GM19328 (cell line): ENCODE results near the gene CD14.
"Not testable (repeated sequence)": the region's sequence is repeated elsewhere in the genome, so short reads cannot be mapped to it uniquely, and the experiment has no call there.

Source experiments
- ATAC-seq: cut with Tn5 transposase; IDR thresholded peaks from one replicate; pipeline ENCODE4 v1.9.1; 2021; ENCODE audit warnings: mild to moderate bottlenecking, moderate library complexity; ENCODE audit not compliant: unreplicated experiment

Gene CD14

GRCh38 chr5:140598836-140599235 lies 34.1 kb downstream of the CD14 start:
- ATAC-seq, result no peak

GRCh38 chr5:140596321-140596741 lies 36.6 kb downstream of the CD14 start:
- ATAC-seq, result no peak

- no peak for ATAC-seq
Observed at GRCh38 chr5:140595538-140596300, 37.3 kb downstream of the CD14 start.

DNA sequence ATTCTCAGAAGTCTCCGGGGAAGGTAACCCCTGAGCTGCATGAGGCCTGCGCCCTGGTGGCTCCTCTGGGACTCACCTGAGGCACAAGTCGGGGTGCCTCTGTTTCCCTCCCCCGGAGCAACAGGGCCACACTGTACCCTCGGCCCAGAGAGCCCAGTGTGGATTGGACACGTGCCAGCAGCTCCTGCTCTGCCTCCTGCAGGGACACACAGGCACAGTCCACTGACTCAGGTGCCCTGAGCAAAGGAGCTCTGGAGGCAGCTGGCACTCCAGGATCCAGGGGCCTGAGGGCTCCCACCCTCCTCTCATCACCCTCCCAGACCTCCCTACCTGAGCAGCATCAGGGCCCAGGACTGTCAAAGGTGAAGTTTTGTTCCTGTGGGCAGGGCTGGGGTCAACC lies 38.8 kb downstream of the CD14 start:
- ATAC-seq, result no peak

GRCh38 chr5:140593070-140593469 lies 39.9 kb downstream of the CD14 start:
- ATAC-seq, result not testable (repeated sequence)

DNA sequence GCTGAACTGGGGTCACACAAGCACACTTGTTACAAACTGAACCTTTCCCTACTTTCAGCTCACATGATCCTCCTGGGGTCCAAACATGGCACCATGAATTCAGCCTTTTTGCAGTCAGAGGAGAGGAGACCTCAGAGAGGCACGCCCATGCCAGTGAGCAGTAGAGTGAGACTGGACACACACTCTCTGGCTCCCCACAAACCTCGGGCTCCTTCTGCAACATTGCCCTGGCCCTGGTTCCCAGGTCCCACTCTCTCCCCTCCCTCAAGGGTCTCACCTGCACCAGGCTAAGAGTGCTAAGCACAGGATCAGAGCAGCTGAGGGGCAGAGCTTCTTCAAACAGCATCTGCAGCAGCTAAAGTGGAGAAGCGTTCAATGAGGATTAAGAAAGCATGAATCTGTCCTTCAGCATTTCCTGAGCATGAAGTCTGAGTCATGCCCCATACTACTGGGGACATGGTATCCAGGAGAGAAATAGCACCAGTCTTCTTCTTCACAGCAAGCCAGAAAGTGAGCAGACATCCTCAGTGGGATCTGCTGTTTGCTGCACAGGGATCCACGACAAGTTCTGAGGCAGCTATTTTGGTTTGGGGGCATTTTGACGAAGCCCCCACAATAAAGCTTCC lies 41.1 kb downstream of the CD14 start:
- ATAC-seq, result no peak

DNA sequence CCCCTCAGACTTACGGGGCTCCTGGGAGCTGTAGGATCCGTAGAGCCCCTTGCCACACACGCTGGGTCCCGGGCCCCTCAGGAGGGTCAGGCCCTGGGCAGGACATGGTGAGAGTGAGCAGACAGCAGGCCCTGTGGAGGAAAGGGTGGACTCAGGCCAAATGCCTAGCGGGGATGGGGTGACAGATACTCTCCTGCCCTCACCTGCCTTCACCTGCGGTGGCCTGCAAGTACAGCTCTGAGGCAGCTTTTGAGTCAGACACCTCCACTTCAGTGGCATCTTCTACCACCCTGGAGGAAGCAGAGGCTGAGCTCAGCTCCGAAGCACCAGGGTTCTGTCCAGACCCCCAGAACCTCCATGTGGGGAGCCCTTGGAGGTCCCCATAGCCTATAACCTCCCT lies 42.1 kb downstream of the CD14 start:
- no peak for ATAC-seq

DNA sequence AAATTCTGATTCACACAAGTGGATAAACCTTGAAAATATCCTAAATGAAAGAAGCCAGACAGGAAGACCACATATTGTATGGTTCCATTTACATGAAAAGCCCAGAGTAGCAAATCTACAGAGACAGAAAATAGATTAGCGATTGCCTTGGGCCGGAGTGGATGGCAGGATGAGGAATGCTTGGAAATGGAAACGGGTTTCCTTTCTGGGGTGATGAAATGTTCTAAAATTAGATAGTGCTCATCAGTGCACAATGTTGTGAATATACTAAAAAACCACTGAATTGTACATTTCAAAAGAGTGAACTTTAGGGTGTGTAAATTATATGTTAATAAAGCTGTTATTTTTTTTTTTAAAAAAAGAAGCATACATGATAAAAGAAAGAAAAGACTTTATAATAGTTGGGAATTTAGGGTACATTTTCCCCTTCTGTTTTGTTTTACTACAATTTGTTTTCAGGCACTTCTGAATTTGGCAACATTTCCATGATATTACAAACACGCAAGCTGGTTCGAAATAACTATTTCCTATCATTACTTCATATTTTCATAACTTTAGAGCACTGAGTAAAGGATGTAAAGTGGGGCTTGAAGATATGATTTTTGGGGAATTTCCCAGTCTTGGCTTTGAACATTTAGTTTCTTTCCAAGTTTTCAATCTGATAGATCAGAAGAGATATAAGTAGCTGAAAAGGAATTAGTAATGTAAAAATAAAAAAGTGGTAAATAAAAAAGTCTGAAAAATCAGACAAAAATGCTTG lies 44.5 kb downstream of the CD14 start:
- ATAC-seq, result no peak

GRCh38 chr5:140587495-140587894 lies 45.5 kb downstream of the CD14 start:
- no peak for ATAC-seq
